CD8-positive, alpha-beta memory T cell (primary cell): Measurements from ENCODE around the gene SPN. TPM values are rescaled to one million over a fixed set of nuclear protein-coding genes. Genes with fewer than 3 reads are reported as not detected.
A peak's percentile ranks its signal among the peaks of the same experiment; 100 is the strongest.
"Not testable (repeated sequence)": the region's sequence is repeated elsewhere in the genome, so short reads cannot be mapped to it uniquely, and the experiment has no call there.

ENCODE experiments used
- CTCF ChIA-PET: fragments of 350-600 bp; sonication (Branson Sonifier 250); formaldehyde crosslinking; loops from one replicate; lab custom pipeline; 2021; ENCODE audit warnings: antibody characterized with exemption; lab: Charles Lee
- POLR2A ChIA-PET: fragments of 350-600 bp; sonication (Branson Sonifier 250); formaldehyde crosslinking; loops from one replicate; lab custom pipeline; 2021; ENCODE audit warnings: antibody characterized with exemption; lab: Charles Lee
- DNase-seq, 5 donors: peaks; one replicate each; pipeline versions ENCODE4 v3.0.0 to v3.0.0-alpha.2; 2020 to 2022; ENCODE audit warnings: mixed read lengths in 1 of 5
- H3K27ac ChIP-seq: one replicate; pipeline ENCODE4 v1.7.0; 2013; ENCODE audit warnings: low read depth, mild to moderate bottlenecking, low read length, moderate library complexity
- H3K27me3 ChIP-seq: 2 replicates; pipeline ENCODE4 v1.7.0; 2013; ENCODE audit warnings: low read length, mild to moderate bottlenecking; ENCODE audit not compliant: insufficient read depth, poor library complexity, severe bottlenecking
- H3K36me3 ChIP-seq: 2 replicates; pipeline ENCODE4 v1.7.0; 2013; ENCODE audit warnings: mild to moderate bottlenecking, low read length, moderate library complexity; ENCODE audit not compliant: insufficient read depth
- H3K4me1 ChIP-seq: 2 replicates; pipeline ENCODE4 v1.7.0; 2013; ENCODE audit warnings: mild to moderate bottlenecking, low read length, moderate library complexity; ENCODE audit not compliant: insufficient read depth
- H3K4me3 ChIP-seq: 2 replicates; pipeline ENCODE4 v1.7.0; 2013; ENCODE audit warnings: mild to moderate bottlenecking, low read length
- H3K9me3 ChIP-seq: 2 replicates; pipeline ENCODE4 v1.7.0; 2013; ENCODE audit warnings: mild to moderate bottlenecking, low read length
- H3K27ac Mint-ChIP-seq, 8 donors: one replicate each; pipeline ENCODE4 v1.8.0; 2020 to 2021; ENCODE audit warnings: mixed read lengths in 8 of 8, mild to moderate bottlenecking in 6 of 8, inconsistent platforms in 3 of 8, moderate library complexity in 3 of 8
- H3K27me3 Mint-ChIP-seq, 2 donors: one replicate each; pipeline ENCODE4 v1.8.0; 2020 to 2021; ENCODE audit warnings: mixed read lengths in 2 of 2, mild to moderate bottlenecking in 1 of 2, moderate library complexity in 1 of 2
- H3K36me3 Mint-ChIP-seq, 3 donors: one replicate each; pipeline ENCODE4 v1.8.0; 2020 to 2021; ENCODE audit warnings: mixed read lengths in 3 of 3, inconsistent platforms in 1 of 3, mild to moderate bottlenecking in 1 of 3
- H3K4me1 Mint-ChIP-seq, 3 donors: one replicate each; pipeline ENCODE4 v1.8.0; 2020 to 2021; ENCODE audit warnings: mixed read lengths in 3 of 3, inconsistent platforms in 1 of 3, mild to moderate bottlenecking in 1 of 3
- H3K4me3 Mint-ChIP-seq, 7 donors: one replicate each; pipeline ENCODE4 v1.8.0; 2020 to 2021; ENCODE audit warnings: mixed read lengths in 7 of 7, mild to moderate bottlenecking in 6 of 7, moderate library complexity in 4 of 7, inconsistent platforms in 2 of 7
- H3K9me3 Mint-ChIP-seq, 5 donors: one replicate each; pipeline ENCODE4 v1.8.0; 2020 to 2022; ENCODE audit warnings: mixed read lengths in 5 of 5, mild to moderate bottlenecking in 3 of 5, moderate library complexity in 2 of 5, inconsistent platforms in 1 of 5
- polyA plus RNA-seq: library from polyadenylated mRNA; unstranded; fragments of 300-500 nt; fragmentation: Illumina TruSeq; gene quantifications from one replicate; pipeline ENCODE4 v1.2.3, GENCODE V29; 2021
- total RNA-seq, 2 experiments: library from RNA; stranded (reverse); gene quantifications; one replicate each; pipeline ENCODE4 v1.2.3, GENCODE V29; 2021

Gene SPN
- total and polyA plus RNA-seq, 3 experiments from 2014 or later: 136 to 255 (median 144) TPM

- H3K4me3 ChIP-seq: no peak overlapping the region
- no peaks in the 10 kb centered on the region for H3K36me3 Mint-ChIP-seq
- ChIA-PET CTCF (interaction anchor here (1.9 kb wide), 2 partner anchors 9 to 30 kb away, joined by 5 to 10 read pairs; no protein-coding TSS in a partner anchor), POLR2A (interaction anchor here (0.6 kb wide), 1 partner anchor 305 kb away, joined by 4 read pairs; no protein-coding TSS in a partner anchor)
- H3K9me3 ChIP-seq: no peaks in the 10 kb centered on the region
- H3K4me3 Mint-ChIP-seq: no peak overlapping the region
- H3K36me3 ChIP-seq: no peaks in the 10 kb centered on the region
- no peaks in the 10 kb centered on the region for H3K9me3 Mint-ChIP-seq
- no peak overlapping the region for H3K27ac ChIP-seq
- peaks cover 15 to 18% (median 17%) of the 10 kb centered on the region in 3 donors for H3K4me1 Mint-ChIP-seq
- no peaks in the 10 kb centered on the region for H3K27me3 ChIP-seq
- peaks cover 0 to 1% of the 10 kb centered on the region in 2 donors for H3K27me3 Mint-ChIP-seq
- peaks cover 11% of the 10 kb centered on the region for H3K4me1 ChIP-seq
- no peak for DNase-seq
- H3K27ac Mint-ChIP-seq: peak overlapping the region in 2 of 8 donors; percentile 46 to 83
Observed at GRCh38 chr16:29708917-29709600, 46.0 kb downstream of the SPN start.

- CTCF ChIA-PET: interaction anchor here (1.9 kb wide), 2 partner anchors 9 to 29 kb away, joined by 5 to 10 read pairs; no protein-coding TSS in a partner anchor
- Mint-ChIP-seq H3K27ac (peak overlapping the region in 5 of 8 donors; percentile 36 to 93 (median 82)), H3K4me1 (peaks cover 12 to 17% (median 17%) of the 10 kb centered on the region in 3 donors)
- not testable (repeated sequence) for H3K4me3 ChIP-seq, H3K36me3 ChIP-seq, H3K27me3 ChIP-seq, H3K9me3 ChIP-seq, H3K27me3 Mint-ChIP-seq, DNase-seq, H3K4me3 Mint-ChIP-seq, H3K27ac ChIP-seq, H3K9me3 Mint-ChIP-seq, H3K36me3 Mint-ChIP-seq
- peaks cover 11% of the 10 kb centered on the region for H3K4me1 ChIP-seq
- POLR2A ChIA-PET: interaction anchor here (0.6 kb wide), 1 partner anchor 304 kb away, joined by 4 read pairs; no protein-coding TSS in a partner anchor
Observed at GRCh38 chr16:29709657-29710056, 46.6 kb downstream of the SPN start.

GRCh38 chr16:29710227-29711219 is 47.5 kb downstream of the SPN start:
- Histone ChIP-seq H3K4me3 (no peak overlapping the region), H3K36me3 (no peaks in the 10 kb centered on the region), H3K27me3 (no peaks in the 10 kb centered on the region), H3K27ac (no peak overlapping the region), H3K9me3 (no peaks in the 10 kb centered on the region), H3K4me1 (peaks cover 11% of the 10 kb centered on the region)
- DNase-seq: peak in 3 of 5 donors; percentile 57 to 65 (median 58)
- Mint-ChIP-seq H3K4me1 (peaks cover 12 to 17% (median 14%) of the 10 kb centered on the region in 3 donors), H3K36me3 (no peaks in the 10 kb centered on the region), H3K9me3 (no peaks in the 10 kb centered on the region), H3K27me3 (peaks cover 0 to 1% of the 10 kb centered on the region in 2 donors), H3K27ac (peak overlapping the region in 6 of 8 donors; percentile 7 to 93 (median 84)), H3K4me3 (no peak overlapping the region)
- ChIA-PET CTCF (interaction anchor here (0.7 to 2.9 kb wide), 7 partner anchors 10 to 138 kb away, joined by 3 to 12 read pairs (median 5); partner anchors contain the start of genes KIF22 and ZG16), POLR2A (interaction anchor here (0.6 to 1.0 kb wide), 3 partner anchors 10 to 94 kb away, joined by 4 to 7 read pairs (median 5); no protein-coding TSS in a partner anchor)

GRCh38 chr16:29712809-29713208 is 49.8 kb downstream of the SPN start:
- Histone ChIP-seq H3K27ac (no peak overlapping the region), H3K36me3 (no peaks in the 10 kb centered on the region), H3K9me3 (no peaks in the 10 kb centered on the region), H3K4me1 (peaks cover 11% of the 10 kb centered on the region), H3K27me3 (no peaks in the 10 kb centered on the region), H3K4me3 (no peak overlapping the region)
- DNase-seq: no peak
- POLR2A ChIA-PET: no interaction called here
- no peak overlapping the region for H3K27ac Mint-ChIP-seq
- H3K4me1 Mint-ChIP-seq: peaks cover 12 to 17% (median 14%) of the 10 kb centered on the region in 3 donors
- no peak overlapping the region for H3K4me3 Mint-ChIP-seq
- no peaks in the 10 kb centered on the region for H3K9me3 Mint-ChIP-seq
- CTCF ChIA-PET: interaction anchor here (1.2 to 2.9 kb wide), 6 partner anchors 9 to 135 kb away, joined by 4 to 12 read pairs (median 4); partner anchors contain the start of gene KIF22
- H3K27me3 Mint-ChIP-seq: peaks cover 0 to 1% of the 10 kb centered on the region in 2 donors
- no peaks in the 10 kb centered on the region for H3K36me3 Mint-ChIP-seq

- Histone ChIP-seq H3K4me1 (peaks cover 11% of the 10 kb centered on the region), H3K27ac (no peak overlapping the region), H3K27me3 (no peaks in the 10 kb centered on the region), H3K4me3 (no peak overlapping the region), H3K9me3 (no peaks in the 10 kb centered on the region), H3K36me3 (no peaks in the 10 kb centered on the region)
- CTCF ChIA-PET: interaction anchor here (1.3 to 2.1 kb wide), 3 partner anchors 13 to 71 kb away, joined by 3 to 8 read pairs (median 3); no protein-coding TSS in a partner anchor
- H3K9me3 Mint-ChIP-seq: no peaks in the 10 kb centered on the region
- no peak overlapping the region for H3K27ac Mint-ChIP-seq
- no peak overlapping the region for H3K4me3 Mint-ChIP-seq
- no peaks in the 10 kb centered on the region for H3K36me3 Mint-ChIP-seq
- peaks cover 12% of the 10 kb centered on the region in 3 donors for H3K4me1 Mint-ChIP-seq
- no peaks in the 10 kb centered on the region for H3K27me3 Mint-ChIP-seq
- POLR2A ChIA-PET: interaction anchor here (0.6 kb wide), 2 partner anchors 74 to 299 kb away, joined by 3 to 4 read pairs; no protein-coding TSS in a partner anchor
- no peak for DNase-seq
Observed at GRCh38 chr16:29714396-29714795, 51.3 kb downstream of the SPN start.

- no peaks in the 10 kb centered on the region for H3K9me3 ChIP-seq
- H3K4me1 ChIP-seq: peaks cover 10% of the 10 kb centered on the region
- peaks cover 7 to 9% (median 8%) of the 10 kb centered on the region in 3 donors for H3K4me1 Mint-ChIP-seq
- no peaks in the 10 kb centered on the region for H3K36me3 ChIP-seq
- no peaks in the 10 kb centered on the region for H3K27me3 ChIP-seq
- H3K36me3 Mint-ChIP-seq: no peaks in the 10 kb centered on the region
- CTCF ChIA-PET: interaction anchor here (1.3 to 2.1 kb wide), 3 partner anchors 14 to 70 kb away, joined by 3 to 8 read pairs (median 3); no protein-coding TSS in a partner anchor
- no peak overlapping the region for H3K27ac Mint-ChIP-seq
- H3K9me3 Mint-ChIP-seq: no peaks in the 10 kb centered on the region
- DNase-seq: no peak
- H3K27me3 Mint-ChIP-seq: peaks cover 0 to 1% of the 10 kb centered on the region in 2 donors
- H3K27ac ChIP-seq: no peak overlapping the region
- H3K4me3 ChIP-seq: no peak overlapping the region
- H3K4me3 Mint-ChIP-seq: no peak overlapping the region
- POLR2A ChIA-PET: no interaction called here
Observed at GRCh38 chr16:29714972-29715371, 51.9 kb downstream of the SPN start.

- peaks cover 6 to 11% (median 8%) of the 10 kb centered on the region in 3 donors for H3K4me1 Mint-ChIP-seq
- Histone ChIP-seq H3K4me3 (no peak overlapping the region), H3K27me3 (no peaks in the 10 kb centered on the region), H3K27ac (no peak overlapping the region), H3K4me1 (no peaks in the 10 kb centered on the region), H3K9me3 (no peaks in the 10 kb centered on the region), H3K36me3 (no peaks in the 10 kb centered on the region)
- no peak overlapping the region for H3K27ac Mint-ChIP-seq
- no peaks in the 10 kb centered on the region for H3K36me3 Mint-ChIP-seq
- no peak for DNase-seq
- H3K4me3 Mint-ChIP-seq: no peak overlapping the region
- ChIA-PET POLR2A (no interaction called here), CTCF (interaction anchor here (1.3 to 2.7 kb wide), 3 partner anchors 12 to 26 kb away, joined by 4 to 14 read pairs (median 5); no protein-coding TSS in a partner anchor)
- H3K27me3 Mint-ChIP-seq: peaks cover 0 to 1% of the 10 kb centered on the region in 2 donors
- H3K9me3 Mint-ChIP-seq: no peaks in the 10 kb centered on the region
Observed at GRCh38 chr16:29717113-29717512, 54.1 kb downstream of the SPN start.
